ENCODE results near the gene RACGAP1. TPM values are rescaled to one million over a fixed set of nuclear protein-coding genes. Genes with fewer than 3 reads are reported as not detected.

The RACGAP1 gene
- total and polyA plus RNA-seq, 12 donors: 1.0 to 17.8 (median 3.9) TPM

- whole genome bisulfite sequencing, 2 donors: 92% methylated on average over 6 of the region's 6 CpGs
- H3K27me3 ChIP-seq: peaks cover 0 to 4% (median 0%) of the 10 kb centered on the region in 7 donors
- H3K4me1 ChIP-seq: no peaks in the 10 kb centered on the region
- DNase-seq (no peak), ATAC-seq (no peak)
- H3K36me3 ChIP-seq: no peaks in the 10 kb centered on the region
- TF ChIP-seq CTCF (IDR thresholded peaks at IDR 0.05): no peak
- intact Hi-C loops (cut with DNase I): no loop called here
- H3K27ac ChIP-seq: no peak overlapping the region
- H3K4me3 ChIP-seq: no peak overlapping the region
- no peaks in the 10 kb centered on the region for H3K9me3 ChIP-seq
Measured at GRCh38 chr12:50042693-50043092, 17.4 kb upstream of the RACGAP1 start.

- Histone ChIP-seq H3K27me3 (peaks cover 0 to 5% (median under 1%) of the 10 kb centered on the region in 7 donors), H3K9me3 (no peaks in the 10 kb centered on the region), H3K4me3 (no peak overlapping the region), H3K27ac (no peak overlapping the region), H3K36me3 (no peaks in the 10 kb centered on the region), H3K4me1 (no peaks in the 10 kb centered on the region)
- DNase-seq (no peak), ATAC-seq (no peak)
- 81 to 83% methylated on average over 5 of the region's 5 CpGs for WGBS, 2 donors
- TF ChIP-seq CTCF (IDR thresholded peaks at IDR 0.05): no peak
- intact Hi-C loops (cut with DNase I): no loop called here
Measured at GRCh38 chr12:50041962-50042361, 16.7 kb upstream of the RACGAP1 start.

GRCh38 chr12:50041062-50041860, 16.0 kb upstream of the RACGAP1 start:
- H3K9me3 ChIP-seq: no peaks in the 10 kb centered on the region
- DNase-seq: no peak
- H3K27ac ChIP-seq: no peak overlapping the region
- H3K36me3 ChIP-seq: no peaks in the 10 kb centered on the region
- no peak for ATAC-seq
- 81 to 84% methylated on average over 15 of the region's 15 CpGs for WGBS, 2 donors
- peaks cover 0 to 10% (median 7%) of the 10 kb centered on the region in 7 donors for H3K27me3 ChIP-seq
- H3K4me3 ChIP-seq: no peak overlapping the region
- intact Hi-C loops (cut with DNase I): no loop called here
- no peaks in the 10 kb centered on the region for H3K4me1 ChIP-seq
- no peak for TF ChIP-seq CTCF (IDR thresholded peaks at IDR 0.05)

GRCh38 chr12:50040657-50041056, 15.4 kb upstream of the RACGAP1 start:
- no peaks in the 10 kb centered on the region for H3K36me3 ChIP-seq
- peaks cover 0 to 16% (median 7%) of the 10 kb centered on the region in 7 donors for H3K27me3 ChIP-seq
- ATAC-seq (no peak), DNase-seq (no peak)
- 61 to 76% methylated on average over 4 of the region's 4 CpGs for WGBS, 2 donors
- intact Hi-C loops (cut with DNase I): no loop called here
- TF ChIP-seq CTCF (IDR thresholded peaks at IDR 0.05): no peak
- no peak overlapping the region for H3K4me3 ChIP-seq
- H3K4me1 ChIP-seq: no peaks in the 10 kb centered on the region
- no peak overlapping the region for H3K27ac ChIP-seq
- H3K9me3 ChIP-seq: no peaks in the 10 kb centered on the region
